Liver (tissue), 9 donors: ENCODE data around the gene POU3F1. TPM values are rescaled to one million over a fixed set of nuclear protein-coding genes. Genes with fewer than 3 reads are reported as not detected.
A peak's percentile ranks its signal among the peaks of the same experiment; 100 is the strongest.

Experiments
- DNase-seq: peaks from one replicate; pipeline ENCODE4 v3.0.0-alpha.2; 2017; ENCODE audit warnings: low spot score
- H3K27ac ChIP-seq, 2 donors: one replicate each; pipeline ENCODE4 v1.7.0; 2013; ENCODE audit warnings: inconsistent platforms in 2 of 2, low read length in 2 of 2, control low read depth in 1 of 2, low read depth in 1 of 2, mild to moderate bottlenecking in 1 of 2
- H3K27me3 ChIP-seq, 4 donors: one replicate each; pipeline versions ENCODE4 v1.6.1 to v1.7.0; 2013; ENCODE audit warnings: low read length in 3 of 4, inconsistent platforms in 1 of 4, mild to moderate bottlenecking in 1 of 4, moderate library complexity in 1 of 4; ENCODE audit not compliant: control insufficient read depth in 4 of 4, insufficient read depth in 4 of 4
- H3K36me3 ChIP-seq, 4 donors: one replicate each; pipeline versions ENCODE4 v1.6.1 to v1.7.0; 2013; ENCODE audit warnings: low read length in 3 of 4, mild to moderate bottlenecking in 3 of 4, low read depth in 1 of 4, moderate library complexity in 1 of 4; ENCODE audit not compliant: control insufficient read depth in 4 of 4, insufficient read depth in 3 of 4
- H3K4me1 ChIP-seq, 4 donors: one replicate each; pipeline versions ENCODE4 v1.6.1 to v1.7.0; 2013; ENCODE audit warnings: low read length in 3 of 4, mild to moderate bottlenecking in 3 of 4, moderate library complexity in 1 of 4; ENCODE audit not compliant: control insufficient read depth in 4 of 4, insufficient read depth in 4 of 4
- H3K4me3 ChIP-seq, 3 donors: one replicate each; pipeline versions ENCODE4 v1.6.1 to v1.7.0; 2013; ENCODE audit warnings: low read length in 3 of 3, control low read depth in 1 of 3, low read depth in 1 of 3, mild to moderate bottlenecking in 1 of 3
- H3K9ac ChIP-seq, 2 donors: one replicate each; pipeline ENCODE4 v1.7.0; 2013; ENCODE audit warnings: low read length in 2 of 2, mild to moderate bottlenecking in 2 of 2, moderate library complexity in 2 of 2, control low read depth in 1 of 2, low read depth in 1 of 2
- H3K9me3 ChIP-seq, 4 donors: one replicate each; pipeline versions ENCODE4 v1.6.1 to v1.7.0; 2013; ENCODE audit warnings: low read length in 3 of 4; ENCODE audit not compliant: control insufficient read depth in 4 of 4
- ATF3 ChIP-seq: IDR thresholded peaks from 2 replicates; pipeline ENCODE4 v1.6.1; 2016; ENCODE audit warnings: antibody characterized with exemption
- FOXA2 ChIP-seq: IDR thresholded peaks from 2 replicates; pipeline ENCODE4 v1.6.1; 2016; ENCODE audit warnings: antibody characterized with exemption
- GABPA ChIP-seq, 2 donors: IDR thresholded peaks in 1 of 2; conservative IDR thresholded peaks in 1 of 2; 2 replicates each; pipeline ENCODE4 v1.6.1; 2016; ENCODE audit warnings: antibody characterized with exemption in 2 of 2, mild to moderate bottlenecking in 1 of 2, moderate library complexity in 1 of 2
- HNF4A ChIP-seq, 2 donors: conservative IDR thresholded peaks; 2 replicates each; pipeline ENCODE4 v1.6.1; 2016; ENCODE audit warnings: antibody characterized with exemption in 2 of 2, mild to moderate bottlenecking in 2 of 2
- HNF4G ChIP-seq: IDR thresholded peaks from 2 replicates; pipeline ENCODE4 v1.6.1; 2016; ENCODE audit warnings: antibody characterized with exemption
- JUND ChIP-seq, 2 donors: IDR thresholded peaks; 2 replicates each; pipeline ENCODE4 v1.6.1; 2016; ENCODE audit warnings: antibody characterized with exemption in 2 of 2
- MAX ChIP-seq: IDR thresholded peaks from 2 replicates; pipeline ENCODE4 v1.6.1; 2016; ENCODE audit warnings: antibody characterized with exemption
- RAD21 ChIP-seq, 2 donors: IDR thresholded peaks; 2 replicates each; pipeline ENCODE4 v1.6.1; 2016; ENCODE audit warnings: antibody characterized with exemption in 2 of 2, mild to moderate bottlenecking in 2 of 2
- RXRA ChIP-seq, 2 donors: IDR thresholded peaks; 2 replicates each; pipeline ENCODE4 v1.6.1; 2017 to 2018; ENCODE audit warnings: antibody characterized with exemption in 2 of 2, mild to moderate bottlenecking in 1 of 2
- SP1 ChIP-seq: IDR thresholded peaks from 2 replicates; pipeline ENCODE4 v1.6.1; 2018; ENCODE audit warnings: antibody characterized with exemption, mild to moderate bottlenecking
- TAF1 ChIP-seq: conservative IDR thresholded peaks from 2 replicates; pipeline ENCODE4 v1.6.1; 2016; ENCODE audit warnings: antibody characterized with exemption, mild to moderate bottlenecking
- YY1 ChIP-seq: IDR thresholded peaks from 2 replicates; pipeline ENCODE4 v1.6.1; 2016; ENCODE audit warnings: antibody characterized with exemption, mild to moderate bottlenecking
- WGBS: extraction: QIAGEN DNeasy Blood & Tissue Kit; methylation state at CpG from one replicate; pipeline ENCODE4 v1.1.7; 2013; 5-methylcytosine and 5-hydroxymethylcytosine counted together
- polyA plus RNA-seq, 2 donors: library from polyadenylated mRNA; stranded (reverse) in 1 of 2; unstranded in 1 of 2; fragments of 200-250 nt in 1 of 2; fragments of >200 nt in 1 of 2; fragmentation: Nextera tagmentation in 1 of 2; extraction: Ambion mirVana in 1 of 2; gene quantifications; one replicate each; pipeline versions ENCODE4 v1.2.1 to v1.2.3, GENCODE V29; 2013 to 2015
- total RNA-seq, 2 donors: library from RNA; depleted of rRNA; stranded (reverse); fragments of >200 nt; gene quantifications; one replicate each; pipeline ENCODE4 v1.2.3, GENCODE V29; 2014
- TF ChIP-seq, protein P1 (sequence below): fragments of 150-350 bp; IDR thresholded peaks from 2 replicates; pipeline ENCODE4 v1.5.1; 2017; ENCODE audit warnings: improper control_type of control experiment, low read depth, low read length; ENCODE audit not compliant: missing input control
- TF ChIP-seq, protein P2 (sequence below): IDR thresholded peaks from 2 replicates; pipeline ENCODE4 v1.6.1; 2016; ENCODE audit warnings: antibody characterized with exemption, mild to moderate bottlenecking
- donor health status: healthy.
- donor health status: healthy.
- donor health status: healthy.
- donor health status: healthy.
- donor health status: healthy.

POU3F1 gene
- total and polyA plus RNA-seq, 4 donors = not detected

GRCh38 chr1:38020396-38020795 is 26.2 kb downstream of the POU3F1 start:
- no peak for DNase-seq
- Histone ChIP-seq H3K4me3 (no peak overlapping the region), H3K36me3 (peaks cover 3 to 82% (median 66%) of the 10 kb centered on the region in 4 donors), H3K9ac (no peak overlapping the region), H3K27me3 (no peaks in the 10 kb centered on the region), H3K4me1 (peaks cover 0 to 7% (median 5%) of the 10 kb centered on the region in 4 donors), H3K9me3 (no peaks in the 10 kb centered on the region), H3K27ac (no peak overlapping the region)
- TF ChIP-seq SP1 = no peak
- no peak for TF ChIP-seq RXRA (IDR thresholded peaks at IDR 0.05)
- TF ChIP-seq, protein P1, sequence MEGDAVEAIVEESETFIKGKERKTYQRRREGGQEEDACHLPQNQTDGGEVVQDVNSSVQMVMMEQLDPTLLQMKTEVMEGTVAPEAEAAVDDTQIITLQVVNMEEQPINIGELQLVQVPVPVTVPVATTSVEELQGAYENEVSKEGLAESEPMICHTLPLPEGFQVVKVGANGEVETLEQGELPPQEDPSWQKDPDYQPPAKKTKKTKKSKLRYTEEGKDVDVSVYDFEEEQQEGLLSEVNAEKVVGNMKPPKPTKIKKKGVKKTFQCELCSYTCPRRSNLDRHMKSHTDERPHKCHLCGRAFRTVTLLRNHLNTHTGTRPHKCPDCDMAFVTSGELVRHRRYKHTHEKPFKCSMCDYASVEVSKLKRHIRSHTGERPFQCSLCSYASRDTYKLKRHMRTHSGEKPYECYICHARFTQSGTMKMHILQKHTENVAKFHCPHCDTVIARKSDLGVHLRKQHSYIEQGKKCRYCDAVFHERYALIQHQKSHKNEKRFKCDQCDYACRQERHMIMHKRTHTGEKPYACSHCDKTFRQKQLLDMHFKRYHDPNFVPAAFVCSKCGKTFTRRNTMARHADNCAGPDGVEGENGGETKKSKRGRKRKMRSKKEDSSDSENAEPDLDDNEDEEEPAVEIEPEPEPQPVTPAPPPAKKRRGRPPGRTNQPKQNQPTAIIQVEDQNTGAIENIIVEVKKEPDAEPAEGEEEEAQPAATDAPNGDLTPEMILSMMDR = no peak
- no peak for TF ChIP-seq YY1
- no peak for TF ChIP-seq FOXA2
- 89% methylated on average over 2 of the region's 2 CpGs for WGBS

DNA sequence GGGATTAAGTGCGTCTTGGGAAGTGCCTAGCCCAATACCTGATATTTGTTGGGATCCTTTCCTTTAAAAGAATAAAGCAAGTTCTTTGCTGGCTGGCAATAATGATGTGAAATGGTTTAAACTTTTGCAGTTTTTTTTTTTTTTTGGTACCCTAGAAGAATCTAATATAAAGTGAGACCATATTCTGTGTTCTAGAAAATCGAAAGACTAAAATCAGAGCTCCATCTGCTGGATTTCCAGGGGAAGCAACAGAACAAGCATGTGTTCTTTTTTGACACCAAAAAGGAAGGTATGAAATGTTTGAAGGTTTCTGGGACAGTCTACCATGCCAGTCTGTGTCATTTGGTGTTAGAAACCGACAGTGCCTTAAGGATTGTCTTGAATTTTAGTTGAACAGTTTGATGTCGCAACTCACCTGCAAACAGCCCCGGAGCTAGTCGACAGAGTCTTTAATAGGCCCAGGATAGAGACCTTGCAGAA is 27.7 kb downstream of the POU3F1 start:
- H3K36me3 ChIP-seq = peaks cover 3 to 71% (median 56%) of the 10 kb centered on the region in 4 donors
- 55% methylated on average over 6 of the region's 6 CpGs for WGBS
- H3K4me1 ChIP-seq = peaks cover 0 to 18% (median 12%) of the 10 kb centered on the region in 4 donors
- no peaks in the 10 kb centered on the region for H3K9me3 ChIP-seq
- H3K9ac ChIP-seq = no peak overlapping the region
- no peaks in the 10 kb centered on the region for H3K27me3 ChIP-seq
- no peak overlapping the region for H3K4me3 ChIP-seq
- no peak for DNase-seq
- TF ChIP-seq TAF1 = no peak
- TF ChIP-seq HNF4A (conservative IDR thresholded peaks at IDR 0.05) = no peak
- TF ChIP-seq, protein P2, sequence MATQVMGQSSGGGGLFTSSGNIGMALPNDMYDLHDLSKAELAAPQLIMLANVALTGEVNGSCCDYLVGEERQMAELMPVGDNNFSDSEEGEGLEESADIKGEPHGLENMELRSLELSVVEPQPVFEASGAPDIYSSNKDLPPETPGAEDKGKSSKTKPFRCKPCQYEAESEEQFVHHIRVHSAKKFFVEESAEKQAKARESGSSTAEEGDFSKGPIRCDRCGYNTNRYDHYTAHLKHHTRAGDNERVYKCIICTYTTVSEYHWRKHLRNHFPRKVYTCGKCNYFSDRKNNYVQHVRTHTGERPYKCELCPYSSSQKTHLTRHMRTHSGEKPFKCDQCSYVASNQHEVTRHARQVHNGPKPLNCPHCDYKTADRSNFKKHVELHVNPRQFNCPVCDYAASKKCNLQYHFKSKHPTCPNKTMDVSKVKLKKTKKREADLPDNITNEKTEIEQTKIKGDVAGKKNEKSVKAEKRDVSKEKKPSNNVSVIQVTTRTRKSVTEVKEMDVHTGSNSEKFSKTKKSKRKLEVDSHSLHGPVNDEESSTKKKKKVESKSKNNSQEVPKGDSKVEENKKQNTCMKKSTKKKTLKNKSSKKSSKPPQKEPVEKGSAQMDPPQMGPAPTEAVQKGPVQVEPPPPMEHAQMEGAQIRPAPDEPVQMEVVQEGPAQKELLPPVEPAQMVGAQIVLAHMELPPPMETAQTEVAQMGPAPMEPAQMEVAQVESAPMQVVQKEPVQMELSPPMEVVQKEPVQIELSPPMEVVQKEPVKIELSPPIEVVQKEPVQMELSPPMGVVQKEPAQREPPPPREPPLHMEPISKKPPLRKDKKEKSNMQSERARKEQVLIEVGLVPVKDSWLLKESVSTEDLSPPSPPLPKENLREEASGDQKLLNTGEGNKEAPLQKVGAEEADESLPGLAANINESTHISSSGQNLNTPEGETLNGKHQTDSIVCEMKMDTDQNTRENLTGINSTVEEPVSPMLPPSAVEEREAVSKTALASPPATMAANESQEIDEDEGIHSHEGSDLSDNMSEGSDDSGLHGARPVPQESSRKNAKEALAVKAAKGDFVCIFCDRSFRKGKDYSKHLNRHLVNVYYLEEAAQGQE = no peak
- no peak for TF ChIP-seq ATF3
- TF ChIP-seq, protein P1 = peak; percentile 63
- TF ChIP-seq RAD21 (IDR thresholded peaks at IDR 0.05) = peak; percentile 74 to 78
- TF ChIP-seq JUND (IDR thresholded peaks at IDR 0.05) = no peak
- TF ChIP-seq GABPA (IDR thresholded peaks at IDR 0.05 in 1 of 2, conservative IDR thresholded peaks at IDR 0.05 in 1 of 2) = peak in 1 of 2 donors; percentile 47
- TF ChIP-seq HNF4G = no peak
- TF ChIP-seq RXRA (IDR thresholded peaks at IDR 0.05) = no peak
- TF ChIP-seq MAX = peak; percentile 26
- H3K27ac ChIP-seq = no peak overlapping the region
